Left lung (tissue), 10 donors: Measurements from ENCODE around the gene MRPL37. TPM values are rescaled to one million over a fixed set of nuclear protein-coding genes. Genes with fewer than 3 reads are reported as not detected.

ENCODE experiments used
- ATAC-seq: fragments of 200-7000 bp; cut with Tn5 transposase; one replicate; pipeline ENCODE4 v1.9.1; 2020; ENCODE audit warnings: moderate library complexity
- DNase-seq, 4 donors: peaks; one replicate each; pipeline ENCODE4 v3.0.0-alpha.2; 2013 to 2020
- H3K27ac ChIP-seq, 2 donors: fragments of 200-600 bp; sonication (generic) in 1 of 2; one replicate each; pipeline versions ENCODE4 v1.5.0 to v1.8.0; 2020 to 2021
- H3K27me3 ChIP-seq, 2 donors: fragments of 200-600 bp; sonication (generic) in 1 of 2; one replicate each; pipeline versions ENCODE4 v1.5.0 to v1.8.0; 2020 to 2021
- H3K36me3 ChIP-seq, 2 donors: fragments of 200-600 bp; sonication (generic) in 1 of 2; one replicate each; pipeline versions ENCODE4 v1.5.0 to v1.8.0; 2020 to 2021
- H3K4me1 ChIP-seq, 2 donors: fragments of 200-600 bp; one replicate each; pipeline ENCODE4 v1.8.0; 2021
- H3K4me3 ChIP-seq, 2 donors: fragments of 200-600 bp; sonication (generic) in 1 of 2; one replicate each; pipeline versions ENCODE4 v1.5.0 to v1.8.0; 2020 to 2021; ENCODE audit warnings: mild to moderate bottlenecking in 1 of 2
- H3K9me3 ChIP-seq, 2 donors: fragments of 200-600 bp; sonication (generic) in 1 of 2; one replicate each; pipeline versions ENCODE4 v1.5.0 to v1.8.0; 2020 to 2021
- intact Hi-C, 2 donors: fragments of 100-400 bp; cut with DNase I; formaldehyde crosslinking; loops; one replicate each; pipeline versions ENCODE4 v1.11.2 to v1.14.2; 2022
- polyA plus RNA-seq, 6 donors: library from polyadenylated mRNA; unstranded; fragments of 120-200 nt; gene quantifications; one replicate each; pipeline ENCODE4 v1.2.1, GENCODE V29; 2013; ENCODE audit not compliant: insufficient read length in 6 of 6
- total RNA-seq, 2 donors: library from RNA; stranded (reverse); fragmentation: NEBNext Ultra II Directional; extraction: Animal tissue kit (Norgen Biotek cat#: 25700); gene quantifications; one replicate each; pipeline ENCODE4 v1.2.1, GENCODE V29; 2021
- TF ChIP-seq, protein P1 (sequence below), 2 donors: fragments of 200-600 bp; sonication (generic) in 1 of 2; IDR thresholded peaks; one replicate each; pipeline versions ENCODE4 v1.5.0 to v1.8.0; 2021; ENCODE audit warnings: antibody characterized with exemption in 2 of 2
- donor health status: DM: no; HTN: yes; CAD: no.
- donor health status: DM: no; HTN: no; CAD: no.

The MRPL37 gene
- total and polyA plus RNA-seq, 8 donors = 55.5 to 68.4 (median 59.0) TPM

GRCh38 chr1:54248966-54249365 is 49.0 kb downstream of the MRPL37 start:
- no peak for ATAC-seq
- peaks cover 0 to 13% of the 10 kb centered on the region in 2 donors for H3K36me3 ChIP-seq
- no peaks in the 10 kb centered on the region for H3K4me1 ChIP-seq
- H3K9me3 ChIP-seq = no peaks in the 10 kb centered on the region
- TF ChIP-seq, protein P1, sequence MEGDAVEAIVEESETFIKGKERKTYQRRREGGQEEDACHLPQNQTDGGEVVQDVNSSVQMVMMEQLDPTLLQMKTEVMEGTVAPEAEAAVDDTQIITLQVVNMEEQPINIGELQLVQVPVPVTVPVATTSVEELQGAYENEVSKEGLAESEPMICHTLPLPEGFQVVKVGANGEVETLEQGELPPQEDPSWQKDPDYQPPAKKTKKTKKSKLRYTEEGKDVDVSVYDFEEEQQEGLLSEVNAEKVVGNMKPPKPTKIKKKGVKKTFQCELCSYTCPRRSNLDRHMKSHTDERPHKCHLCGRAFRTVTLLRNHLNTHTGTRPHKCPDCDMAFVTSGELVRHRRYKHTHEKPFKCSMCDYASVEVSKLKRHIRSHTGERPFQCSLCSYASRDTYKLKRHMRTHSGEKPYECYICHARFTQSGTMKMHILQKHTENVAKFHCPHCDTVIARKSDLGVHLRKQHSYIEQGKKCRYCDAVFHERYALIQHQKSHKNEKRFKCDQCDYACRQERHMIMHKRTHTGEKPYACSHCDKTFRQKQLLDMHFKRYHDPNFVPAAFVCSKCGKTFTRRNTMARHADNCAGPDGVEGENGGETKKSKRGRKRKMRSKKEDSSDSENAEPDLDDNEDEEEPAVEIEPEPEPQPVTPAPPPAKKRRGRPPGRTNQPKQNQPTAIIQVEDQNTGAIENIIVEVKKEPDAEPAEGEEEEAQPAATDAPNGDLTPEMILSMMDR (IDR thresholded peaks at IDR 0.05) = no peak
- DNase-seq = peak in 1 of 4 donors; percentile 21
- H3K4me3 ChIP-seq = no peak overlapping the region
- intact Hi-C loops = no loop called here
- H3K27ac ChIP-seq = no peak overlapping the region
- no peaks in the 10 kb centered on the region for H3K27me3 ChIP-seq

DNA sequence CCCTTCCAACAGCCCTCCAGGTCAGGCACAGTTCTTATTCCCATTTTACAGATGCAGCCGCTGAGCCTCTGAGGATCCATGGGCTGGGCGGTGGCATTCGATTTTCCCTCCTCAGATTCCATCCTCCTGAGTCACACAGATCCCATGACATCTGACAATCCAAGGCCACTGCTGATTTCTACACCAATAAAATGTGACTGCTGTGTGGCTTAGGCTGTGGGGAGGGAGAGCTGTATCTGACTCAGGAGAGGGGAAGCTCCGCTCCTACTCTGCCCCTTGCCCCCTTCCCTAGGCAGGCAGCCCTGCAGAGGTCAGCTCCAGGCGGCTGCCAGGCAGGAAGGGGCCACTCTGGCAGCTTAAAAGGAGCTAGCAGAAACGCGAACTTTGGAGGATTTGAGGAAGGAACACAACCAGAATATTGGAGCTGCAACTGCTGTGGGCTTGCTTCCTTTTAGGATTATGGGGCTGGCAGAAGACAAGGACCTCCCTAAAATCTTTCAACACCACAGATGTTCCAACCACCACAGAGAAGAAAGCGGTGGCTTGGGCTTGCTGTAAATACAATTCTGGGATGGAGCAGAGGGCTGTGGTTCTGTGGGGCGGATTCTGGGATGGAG is 50.0 kb downstream of the MRPL37 start:
- intact Hi-C loops = no loop called here

GRCh38 chr1:54250670-54251069 is 50.7 kb downstream of the MRPL37 start:
- Histone ChIP-seq H3K36me3 (peaks cover 0 to 13% of the 10 kb centered on the region in 2 donors), H3K27ac (peak overlapping the region in 1 of 2 donors; percentile 42), H3K4me1 (no peaks in the 10 kb centered on the region), H3K27me3 (no peaks in the 10 kb centered on the region), H3K4me3 (no peak overlapping the region), H3K9me3 (no peaks in the 10 kb centered on the region)
- intact Hi-C loops = no loop called here
- no peak for ATAC-seq
- TF ChIP-seq, protein P1 (IDR thresholded peaks at IDR 0.05) = no peak
- no peak for DNase-seq

More for the DNA sequence above, 50.0 kb downstream of the MRPL37 start:
- Histone ChIP-seq H3K27ac (no peak overlapping the region), H3K9me3 (no peaks in the 10 kb centered on the region), H3K27me3 (no peaks in the 10 kb centered on the region), H3K36me3 (peaks cover 0 to 13% of the 10 kb centered on the region in 2 donors), H3K4me3 (no peak overlapping the region), H3K4me1 (no peaks in the 10 kb centered on the region)
- DNase-seq (no peak), ATAC-seq (peak; percentile 49)
- TF ChIP-seq, protein P1 (IDR thresholded peaks at IDR 0.05) = no peak

DNA sequence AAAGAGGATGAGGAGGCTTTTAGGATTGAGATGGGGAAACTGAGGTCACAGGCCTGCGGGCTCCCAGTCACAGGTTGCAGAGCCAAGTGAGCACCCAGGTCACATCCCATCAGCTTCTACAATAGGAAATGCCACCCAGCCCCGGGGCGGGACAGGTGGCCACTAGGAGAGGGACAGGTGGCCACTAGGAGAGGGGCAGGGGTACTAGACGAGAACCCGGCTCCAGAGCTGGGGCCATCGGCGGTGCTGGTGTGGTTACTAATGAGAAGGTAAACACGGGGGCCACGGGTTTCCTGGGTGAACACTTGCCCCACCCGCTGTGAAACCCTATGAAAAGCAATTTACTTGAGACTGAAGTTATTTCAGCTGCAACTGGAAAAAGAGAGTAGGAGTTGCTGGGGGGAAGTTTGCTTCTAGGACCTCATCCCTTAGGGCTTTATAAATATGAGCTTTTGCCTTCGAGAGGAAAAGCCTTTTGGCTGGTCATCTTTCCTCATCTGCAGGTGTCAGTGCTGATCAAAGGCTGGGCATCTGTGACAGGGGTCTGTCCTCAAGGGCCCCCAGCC is 52.5 kb downstream of the MRPL37 start:
- ATAC-seq (no peak), DNase-seq (no peak)
- Histone ChIP-seq H3K4me3 (no peak overlapping the region), H3K27ac (no peak overlapping the region), H3K9me3 (no peaks in the 10 kb centered on the region), H3K36me3 (peaks cover 0 to 13% of the 10 kb centered on the region in 2 donors), H3K27me3 (no peaks in the 10 kb centered on the region), H3K4me1 (no peaks in the 10 kb centered on the region)
- intact Hi-C loops = no loop called here
- TF ChIP-seq, protein P1 (IDR thresholded peaks at IDR 0.05) = no peak

DNA sequence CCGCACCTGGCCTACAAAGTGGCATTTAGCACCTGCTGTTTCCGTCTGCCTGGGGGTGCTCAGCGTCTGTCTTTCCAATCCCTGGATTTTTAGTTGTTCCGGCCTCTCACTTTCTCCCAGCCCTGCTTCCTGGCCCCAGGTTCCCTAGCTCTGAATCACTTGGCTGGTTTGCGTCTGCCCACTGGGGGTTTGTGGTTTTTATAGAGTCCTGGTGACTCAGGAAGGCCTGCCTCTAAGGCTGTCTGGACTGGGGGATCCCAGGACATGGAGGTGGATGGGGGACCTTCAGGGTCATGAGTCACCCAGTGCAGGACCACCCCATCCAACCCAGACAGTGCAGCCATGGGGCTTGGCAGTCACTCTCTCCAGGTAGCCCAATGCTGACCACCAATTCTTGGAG is 53.5 kb downstream of the MRPL37 start:
- peak; percentile 31 for ATAC-seq
- TF ChIP-seq, protein P1 (IDR thresholded peaks at IDR 0.05) = no peak
- no peak for DNase-seq
- no peaks in the 10 kb centered on the region for H3K27me3 ChIP-seq
- intact Hi-C loops = no loop called here
- no peak overlapping the region for H3K4me3 ChIP-seq
- H3K4me1 ChIP-seq = no peaks in the 10 kb centered on the region
- peaks cover 0 to 10% of the 10 kb centered on the region in 2 donors for H3K36me3 ChIP-seq
- H3K27ac ChIP-seq = no peak overlapping the region
- H3K9me3 ChIP-seq = no peaks in the 10 kb centered on the region
